NT2/D1 (cell line): ENCODE measurements around the gene NFATC4.

ENCODE experiments used
- SUZ12 ChIP-seq: IDR thresholded peaks from 2 replicates; pipeline ENCODE4 v1.6.1; 2011; ENCODE audit not compliant: insufficient read length, insufficient read depth; ENCODE audit errors: extremely low read depth
- YY1 ChIP-seq: IDR thresholded peaks from 2 replicates; pipeline ENCODE4 v1.6.1; 2011; ENCODE audit not compliant: insufficient read length, insufficient read depth
- ZNF274 ChIP-seq: IDR thresholded peaks from 2 replicates; pipeline ENCODE4 v1.6.1; 2011; ENCODE audit warnings: mild to moderate bottlenecking, low read depth, low read length

- TF ChIP-seq YY1 (no peak), SUZ12 (no peak), ZNF274 (no peak)
Measured at GRCh38 chr14:24426150-24426911, 58.3 kb downstream of the NFATC4 start.
